H1 (cell line): Measurements from ENCODE around the gene DLEC1. TPM values are rescaled to one million over a fixed set of nuclear protein-coding genes. Genes with fewer than 3 reads are reported as not detected.

Experiments
- E2F6 ChIP-seq: IDR thresholded peaks from 2 replicates; pipeline ENCODE4 v1.6.1; 2012; ENCODE audit warnings: inconsistent platforms
- EZH2 ChIP-seq: fragments of 200-600 bp; sonication (generic); IDR thresholded peaks from 2 replicates; pipeline ENCODE4 v1.7.1; 2012; ENCODE audit warnings: low read depth, mild to moderate bottlenecking, moderate library complexity, low read length, inconsistent platforms; ENCODE audit not compliant: severe bottlenecking
- USF2 ChIP-seq: IDR thresholded peaks from 2 replicates; pipeline ENCODE4 v1.6.1; 2011; ENCODE audit warnings: low read length, improper control_type of control experiment
- polyA plus RNA-seq, 7 experiments: library from polyadenylated mRNA; depleted of rRNA in 3 of 7; stranded (reverse) in 5 of 7; unstranded in 2 of 7; fragments of >200 nt in 5 of 7; fragments of 200-250 nt in 2 of 7; gene quantifications; 1 replicate in 5 of 7; 2 replicates in 1 of 7; 4 replicates in 1 of 7; pipeline versions ENCODE4 v1.2.1 to v1.2.3, GENCODE V29; 2011 to 2013; ENCODE audit warnings: missing spikeins in 2 of 7, mixed read lengths in 2 of 7
- total RNA-seq: library from RNA; stranded (reverse); fragmentation: NEBNext Ultra II Directional; extraction: Animal tissue kit (Norgen Biotek cat#: 25700); gene quantifications from 2 replicates; pipeline ENCODE4 v1.2.1, GENCODE V29; 2021

DLEC1 gene
- total and polyA plus RNA-seq, 2 of the 8 experiments (the other 6 are each of a cell fraction or from before 2014, with no cell fraction given) = 0.26 to 0.76 TPM

GRCh38 chr3:38005076-38006020 is 33.7 kb upstream of the DLEC1 start (continued):
- TF ChIP-seq E2F6 (no peak), EZH2 (no peak), USF2 (no peak)
